CD4-positive, alpha-beta T cell treated with Interleukin-4 for 1 hour (primary cell): ENCODE measurements around the gene USP37.
A peak's percentile ranks its signal among the peaks of the same experiment; 100 is the strongest.
"Not testable (repeated sequence)": the region's sequence is repeated elsewhere in the genome, so short reads cannot be mapped to it uniquely, and the experiment has no call there.

ENCODE experiments used
- DNase-seq, 2 donors: peaks; one replicate each; pipeline ENCODE4 v3.0.0-alpha.2; 2020 to 2022

The USP37 gene

DNA sequence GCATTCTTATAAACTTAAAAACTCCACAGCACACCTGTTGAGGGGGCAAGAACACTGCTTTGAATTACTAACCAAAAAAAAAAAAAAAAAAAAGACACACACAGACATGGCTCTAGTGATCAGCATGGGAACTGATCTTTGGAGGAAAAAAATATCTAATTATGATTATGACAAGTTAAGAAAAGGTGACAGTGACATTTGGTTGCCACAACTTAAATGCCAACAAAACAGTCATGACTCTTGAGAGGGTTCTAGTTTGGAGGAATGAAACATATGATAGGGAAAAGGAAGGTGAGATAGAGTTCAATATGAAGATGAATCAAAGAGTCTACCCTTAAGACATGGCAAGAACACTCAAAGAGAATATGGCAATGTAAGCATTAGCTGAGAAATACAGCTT is 20.6 kb downstream of the USP37 start:
- DNase-seq = no peak

GRCh38 chr2:218546012-218546411 is 22.1 kb downstream of the USP37 start:
- no peak for DNase-seq

DNA sequence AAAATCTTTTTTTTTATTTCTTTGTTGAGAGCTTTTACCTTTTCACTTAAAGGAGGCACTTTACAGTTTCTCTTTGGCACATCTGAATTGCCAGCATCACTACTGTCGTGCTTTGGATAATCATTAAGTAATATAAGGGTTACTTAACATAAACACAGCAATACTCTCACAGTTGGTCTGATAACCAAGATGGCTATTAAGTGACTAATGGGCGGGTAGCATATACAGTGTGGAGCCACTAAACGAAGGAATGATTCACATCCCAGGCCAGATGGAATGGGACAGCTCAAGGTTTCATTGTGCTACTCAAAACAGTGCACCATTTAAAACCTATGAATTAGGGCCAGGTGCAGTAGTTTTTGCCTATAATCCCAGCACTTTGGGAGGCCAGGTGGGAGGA is 28.1 kb downstream of the USP37 start:
- DNase-seq = no peak

DNA sequence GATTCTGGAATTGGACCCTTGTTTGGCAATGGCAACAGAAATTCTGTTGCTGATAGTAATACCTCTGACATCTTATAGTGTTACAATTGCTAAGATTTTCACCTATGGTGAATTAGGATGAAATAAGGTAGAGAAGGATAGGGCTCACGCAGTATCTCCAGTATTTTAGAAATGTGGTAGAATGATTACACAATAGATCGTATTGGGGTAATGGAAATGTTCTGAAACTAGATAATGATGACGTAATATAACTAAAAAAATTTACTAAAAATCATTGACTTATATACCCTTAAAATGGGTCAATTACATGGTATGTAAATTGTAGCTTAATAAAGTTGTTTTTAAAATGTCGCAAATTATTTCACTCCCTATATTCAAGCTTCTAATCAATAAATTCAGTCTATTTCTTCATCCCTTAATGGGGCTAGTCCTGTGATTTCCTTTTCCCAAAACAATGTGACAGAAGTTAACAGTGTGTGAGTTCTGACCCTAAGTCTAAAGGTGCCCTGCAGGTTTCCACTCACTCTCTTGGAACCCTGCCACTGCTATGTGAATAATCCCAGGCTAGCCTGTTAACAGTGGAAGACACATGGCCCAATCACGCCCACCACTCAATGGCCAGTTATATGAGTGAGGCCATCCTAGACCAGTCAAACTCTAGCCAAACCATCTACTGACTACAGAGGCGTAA is 31.2 kb downstream of the USP37 start:
- no peak for DNase-seq

DNA sequence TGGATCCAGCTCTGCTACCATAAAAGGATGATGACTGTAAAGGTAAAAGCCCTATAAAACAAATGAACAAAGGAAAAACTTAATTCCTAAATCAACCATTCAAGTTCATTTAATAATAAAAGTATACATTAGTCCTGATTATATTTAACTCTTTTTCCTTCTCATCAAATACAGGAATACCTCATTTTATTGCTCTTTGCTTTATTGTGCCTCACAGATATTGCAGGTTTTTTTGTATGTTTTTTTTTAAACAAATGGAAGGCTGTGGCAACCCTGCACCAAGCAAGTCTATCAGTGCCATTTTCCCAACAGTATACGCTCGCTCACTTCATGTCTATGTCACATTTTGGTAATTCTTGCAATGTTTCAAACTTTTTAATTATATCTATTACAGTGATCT is 38.2 kb downstream of the USP37 start:
- no peak for DNase-seq

GRCh38 chr2:218528409-218528808 is 39.7 kb downstream of the USP37 start:
- not testable (repeated sequence) for DNase-seq

GRCh38 chr2:218523651-218524050 is 44.5 kb downstream of the USP37 start:
- DNase-seq = no peak

DNA sequence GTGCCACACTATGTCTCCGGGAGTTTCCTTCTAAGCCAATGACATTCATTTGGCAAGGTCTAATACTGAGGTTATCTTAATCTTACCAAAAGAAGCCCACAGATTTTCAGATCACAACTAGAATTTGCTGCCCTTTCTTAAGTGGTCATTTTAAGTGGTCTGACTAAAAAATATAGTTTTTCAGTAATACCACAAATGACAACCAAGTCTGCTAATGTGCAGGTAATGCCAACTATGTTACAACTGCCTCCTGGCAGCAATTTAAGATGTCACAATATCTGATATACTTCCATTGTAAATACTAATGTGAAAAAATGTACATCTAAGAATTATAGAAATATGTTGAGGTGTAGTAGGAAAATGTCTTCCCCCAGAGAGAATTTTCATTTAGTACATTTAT is 49.3 kb downstream of the USP37 start:
- DNase-seq = no peak

DNA sequence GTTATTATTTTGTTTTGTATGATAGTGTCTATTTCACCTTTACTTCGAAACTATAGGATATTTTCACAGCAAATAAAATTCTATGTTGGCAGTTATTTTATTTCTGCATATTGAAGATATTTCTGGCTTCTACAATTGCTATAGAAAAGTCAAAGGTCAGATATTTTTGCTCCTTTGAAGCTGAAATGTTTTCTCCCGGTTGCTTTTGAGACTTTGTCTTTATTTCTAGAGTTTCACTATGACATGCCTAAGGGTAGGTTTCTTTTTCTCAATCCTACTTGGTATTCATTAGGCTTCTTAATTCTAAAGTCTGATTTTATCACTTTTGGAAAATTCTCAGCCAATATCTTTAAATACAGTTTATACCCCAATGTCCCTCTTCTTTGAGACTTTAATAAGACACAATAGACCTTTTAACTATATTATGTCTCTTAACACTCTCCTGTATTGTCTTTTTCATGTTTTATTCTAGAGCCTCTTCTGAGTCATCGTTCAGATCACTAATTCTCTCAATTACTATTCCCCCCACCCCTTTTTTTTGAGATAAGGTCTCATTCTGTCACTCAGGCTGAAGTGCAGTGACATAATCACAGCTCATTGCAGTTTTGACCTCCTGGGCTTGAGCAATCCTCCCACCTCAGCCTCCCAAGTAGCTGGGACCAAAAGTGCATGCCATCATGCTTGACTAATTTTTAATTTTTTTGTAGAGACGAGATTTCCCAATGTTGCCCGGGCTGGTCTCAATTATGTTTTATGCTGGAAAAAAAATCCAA is 50.5 kb downstream of the USP37 start:
- no peak for DNase-seq

- peak; percentile 16 to 48 for DNase-seq
Observed at GRCh38 chr2:218516614-218517013, 51.5 kb downstream of the USP37 start.

DNA sequence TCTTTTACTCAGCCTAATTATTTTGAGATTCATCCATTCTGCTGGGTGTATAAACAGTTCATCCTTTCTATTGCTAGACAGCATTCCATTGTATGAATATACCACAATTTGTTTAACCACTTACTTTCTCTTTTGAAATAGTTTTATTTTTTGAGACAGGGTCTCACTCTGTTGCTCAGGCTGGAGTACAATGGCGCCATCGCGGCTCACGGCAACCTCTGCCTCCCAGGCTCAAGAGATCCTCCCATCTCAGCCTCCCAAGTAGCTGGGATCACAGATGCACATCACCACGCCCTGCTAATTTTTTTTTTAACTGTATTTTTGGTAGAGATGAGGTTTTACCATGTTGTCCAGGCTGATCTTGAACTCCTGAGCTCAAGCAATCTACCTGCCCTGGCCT is 54.5 kb downstream of the USP37 start:
- no peak for DNase-seq

DNA sequence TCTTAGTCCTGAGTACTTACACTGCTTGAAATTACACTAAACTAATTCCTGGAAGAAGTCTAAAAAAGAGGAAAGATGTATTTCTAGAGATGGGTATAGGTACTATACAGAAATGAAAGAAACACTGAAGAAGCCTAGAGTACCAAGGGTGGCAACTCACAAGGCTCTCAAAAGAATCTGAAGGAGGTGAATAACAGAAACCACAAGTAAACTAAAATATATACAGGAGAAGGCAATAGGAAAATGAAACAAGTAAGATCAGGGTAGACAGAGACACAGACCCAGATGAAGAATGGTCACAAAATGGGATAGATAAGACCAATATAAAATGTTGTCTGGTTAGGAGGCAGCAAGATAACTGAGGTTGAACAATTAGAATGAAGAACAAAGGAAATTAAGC is 59.9 kb downstream of the USP37 start:
- DNase-seq = no peak

GRCh38 chr2:218505754-218506371 is 62.3 kb downstream of the USP37 start:
- DNase-seq = no peak

DNA sequence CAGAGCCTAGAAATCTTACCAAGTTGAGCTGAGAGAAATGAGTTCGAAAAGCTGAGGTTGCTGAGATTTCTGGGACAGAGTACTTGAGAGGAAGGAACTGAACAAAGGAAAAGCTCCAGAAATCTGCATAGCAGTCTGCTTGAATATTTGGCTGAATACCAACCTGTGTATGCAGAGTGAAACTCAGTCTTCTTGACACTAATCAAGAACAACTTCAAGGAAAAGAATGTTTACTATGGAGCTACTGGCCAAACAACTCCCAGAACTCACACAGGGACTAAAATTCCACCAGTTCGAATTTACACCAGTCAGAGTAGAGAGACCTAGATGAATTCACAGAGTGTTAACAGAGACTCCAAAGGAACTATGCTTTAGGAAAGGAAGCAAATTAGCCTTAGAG is 66.5 kb downstream of the USP37 start:
- no peak for DNase-seq

DNA sequence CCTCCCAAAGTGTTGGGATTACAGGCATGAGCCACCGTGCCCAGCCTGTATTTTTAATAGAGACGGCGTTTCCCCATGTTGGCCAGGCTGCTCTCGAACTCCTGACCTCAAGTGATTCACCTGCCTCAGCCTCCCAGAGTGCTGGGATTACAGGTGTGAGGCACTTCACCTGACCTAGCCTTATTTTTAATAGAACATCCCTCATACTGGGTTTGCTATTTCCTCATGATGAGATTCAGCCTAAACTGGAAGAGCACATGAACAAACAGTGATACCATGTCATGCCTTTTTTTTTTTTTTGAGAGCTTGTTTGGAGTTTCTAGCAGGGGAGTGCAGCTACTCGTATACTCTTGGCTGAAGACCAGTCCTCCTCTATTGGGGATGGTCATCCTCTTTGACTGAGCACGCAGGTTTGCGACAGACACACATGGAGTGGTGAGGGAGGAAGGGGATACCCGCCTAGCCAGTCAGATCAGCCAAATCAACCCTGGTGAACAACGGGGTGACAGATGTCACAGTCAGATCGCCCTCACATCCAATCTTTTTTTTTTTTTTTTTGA is 67.6 kb downstream of the USP37 start:
- DNase-seq = no peak

- no peak for DNase-seq
Observed at GRCh38 chr2:218485986-218486667, 82.0 kb downstream of the USP37 start.

GRCh38 chr2:218482651-218483050 is 85.5 kb downstream of the USP37 start:
- DNase-seq = no peak

DNA sequence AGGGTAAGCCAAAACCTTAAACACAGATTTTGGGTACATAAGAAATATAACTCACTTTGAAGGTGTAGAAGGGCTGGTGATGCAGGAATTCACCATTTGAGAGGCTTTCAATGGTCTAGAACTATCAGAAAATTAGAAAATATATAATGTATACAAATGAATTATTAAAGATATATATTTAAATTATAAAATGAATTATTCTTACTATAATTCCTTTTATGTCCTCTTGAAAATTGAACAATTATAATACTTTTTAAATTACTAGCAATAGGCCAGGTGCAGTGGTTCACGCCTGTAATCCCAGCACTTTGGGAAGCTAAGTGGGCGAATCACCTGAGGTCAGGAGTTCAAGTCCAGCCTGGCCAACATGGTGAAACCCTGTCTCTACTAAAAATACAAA is 88.6 kb downstream of the USP37 start:
- DNase-seq = no peak

DNA sequence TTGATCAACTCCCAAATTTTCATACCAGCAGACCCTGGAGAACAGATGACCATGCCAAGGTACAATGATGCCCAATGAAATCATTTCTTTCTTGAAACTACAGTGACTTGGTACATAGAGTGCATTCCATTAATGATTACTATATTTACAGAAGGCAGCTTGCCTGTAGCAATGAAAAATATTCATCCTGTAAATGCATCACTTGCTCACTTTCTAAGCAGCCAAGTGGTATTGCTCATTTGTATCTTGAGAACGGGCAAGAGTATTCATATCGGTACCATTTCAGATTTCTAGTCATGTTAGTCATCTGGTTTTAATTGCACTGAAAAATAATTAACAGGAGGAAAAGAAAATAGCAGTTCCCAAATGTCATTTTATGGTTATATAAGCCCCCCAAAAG is 89.6 kb downstream of the USP37 start:
- DNase-seq = no peak

- no peak for DNase-seq
Observed at GRCh38 chr2:218477247-218477646, 90.9 kb downstream of the USP37 start.

GRCh38 chr2:218476676-218477075 is 91.5 kb downstream of the USP37 start:
- DNase-seq = no peak

DNA sequence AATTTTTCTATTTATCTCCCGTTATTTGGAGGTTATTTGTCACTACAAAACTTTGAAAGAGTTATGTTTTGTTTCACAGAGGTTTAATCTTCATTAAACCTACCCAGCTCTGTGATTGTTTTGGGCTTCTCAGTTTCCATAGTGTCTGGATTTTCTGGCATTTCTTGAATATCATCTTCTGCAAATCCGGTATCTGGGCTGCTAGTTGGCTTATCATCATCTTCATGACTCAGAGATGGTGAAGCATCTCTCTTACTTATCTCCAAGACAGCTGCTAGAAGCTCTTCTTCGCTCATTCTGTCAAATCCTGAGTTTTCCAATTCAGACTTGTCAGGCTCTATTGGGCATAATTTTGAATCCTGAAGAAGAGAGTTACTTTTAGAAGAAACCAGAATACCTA is 93.6 kb downstream of the USP37 start:
- DNase-seq = no peak

GRCh38 chr2:218472988-218473387 is 95.2 kb downstream of the USP37 start:
- no peak for DNase-seq
